ENCODE data around the gene STAT5B. TPM values are rescaled to one million over a fixed set of nuclear protein-coding genes. Genes with fewer than 3 reads are reported as not detected.

STAT5B gene
- total and polyA plus RNA-seq, 2 of the 8 experiments (the other 6 are each of a cell fraction or from before 2014, with no cell fraction given), result 35.3 to 52.6 TPM

- no peak overlapping the region for H3K18ac ChIP-seq (ENCODE audit: extremely low read depth, low read length)
- H3K4me2 ChIP-seq (ENCODE audit: insufficient read depth in 1 of 2, low read depth in 2 of 2, low read length in 2 of 2), result no peak overlapping the region
- peaks cover 4% of the 10 kb centered on the region; the same call in 1 of the 2 replicates for H3K23me2 ChIP-seq (ENCODE audit: low read depth, low read length)
- H3K4ac ChIP-seq (replicated peaks; ENCODE audit: insufficient read length, low read depth, low read length), result no peak overlapping the region
- no peak overlapping the region for H3K14ac ChIP-seq (ENCODE audit: insufficient read length)
- H2BK5ac ChIP-seq (ENCODE audit: low read depth, low read length), result no peak overlapping the region
- H4K20me1 ChIP-seq (replicated peaks in 1 of 2; ENCODE audit: control insufficient read depth in 1 of 2, insufficient read depth in 2 of 2, low read length in 2 of 2), result peaks cover 0 to 4% of the 10 kb centered on the region in 2 experiments
- H2AFZ ChIP-seq (ENCODE audit: low read length), result no peak overlapping the region
- H2BK20ac ChIP-seq (ENCODE audit: low read length), result no peak overlapping the region
- H3K79me2 ChIP-seq (ENCODE audit: control insufficient read depth in 1 of 2, insufficient read depth in 2 of 2, low read length in 2 of 2), result no peaks in the 10 kb centered on the region
- no peak overlapping the region for H4K5ac ChIP-seq (ENCODE audit: insufficient read length, low read depth, low read length)
- no peak overlapping the region for H4K91ac ChIP-seq (replicated peaks; ENCODE audit: insufficient read length, low read length)
- no peak overlapping the region for H2AK5ac ChIP-seq (ENCODE audit: low read depth, low read length)
- no peak overlapping the region for H3K9ac ChIP-seq (replicated peaks in 1 of 4; ENCODE audit: extremely low read depth in 1 of 4, low read depth in 3 of 4, low read length in 3 of 4)
- no peaks in the 10 kb centered on the region; the same call in 1 of the 2 replicates for H3K79me1 ChIP-seq (ENCODE audit: low read depth, low read length)
- no peaks in the 10 kb centered on the region for H3K9me3 ChIP-seq (ENCODE audit: insufficient read depth in 2 of 2, low read depth in 1 of 2, low read length in 1 of 2)
- H3K4me1 ChIP-seq (replicated peaks in 1 of 4; ENCODE audit: control insufficient read depth in 3 of 4, insufficient read depth in 4 of 4, low read length in 3 of 4), result no peaks in the 10 kb centered on the region
- no peak for DNase-seq (ENCODE audit: low read depth in 1 of 2, low spot score in 2 of 2)
- no peaks in the 10 kb centered on the region for H3K27me3 ChIP-seq (replicated peaks in 1 of 4; ENCODE audit: control insufficient read depth in 3 of 4, extremely low read depth in 1 of 4, insufficient read depth in 3 of 4, low read length in 3 of 4)
- H4K8ac ChIP-seq (ENCODE audit: extremely low read depth, insufficient read depth, low read length), result no peak overlapping the region
- H2BK120ac ChIP-seq (replicated peaks; ENCODE audit: low read depth, low read length), result no peak overlapping the region
- ChIA-PET POLR2A (ENCODE audit: partially characterized antibody) (no interaction called here), CTCF (ENCODE audit: partially characterized antibody) (interaction anchor here (0.7 to 4.5 kb wide), 5 partner anchors 11 to 179 kb away, joined by 3 to 53 read pairs (median 13); no protein-coding TSS in a partner anchor)
- no peak overlapping the region for H2BK12ac ChIP-seq (ENCODE audit: low read depth, low read length)
- H2BK15ac ChIP-seq (ENCODE audit: low read length), result no peak overlapping the region
- no peak for TF ChIP-seq E2F6 (IDR thresholded peaks at IDR 0.05)
- TF ChIP-seq EP300 (IDR thresholded peaks at IDR 0.05; ENCODE audit: borderline replicate concordance in 1 of 2, low read depth in 2 of 2, low read length in 2 of 2), result no peak
- TF ChIP-seq RAD21 (IDR thresholded peaks at IDR 0.05 in 1 of 2, conservative IDR thresholded peaks at IDR 0.05 in 1 of 2; ENCODE audit: low read depth in 2 of 2, low read length in 2 of 2), result no peak
- TF ChIP-seq RBBP5 (IDR thresholded peaks at IDR 0.05; ENCODE audit: borderline replicate concordance, low read depth, low read length), result no peak
- TF ChIP-seq GABPA (IDR thresholded peaks at IDR 0.05; ENCODE audit: borderline replicate concordance, insufficient read depth, low read length), result no peak
- no peak for TF ChIP-seq POLR2A (IDR thresholded peaks at IDR 0.05; ENCODE audit: control extremely low read depth in 1 of 2, low read depth in 2 of 2, low read length in 2 of 2)
- no peak for TF ChIP-seq EZH2 (IDR thresholded peaks at IDR 0.05; ENCODE audit: low read depth, low read length, severe bottlenecking)
- TF ChIP-seq CEBPB (IDR thresholded peaks at IDR 0.05; ENCODE audit: low read depth, low read length), result no peak
- TF ChIP-seq RXRA (IDR thresholded peaks at IDR 0.05; ENCODE audit: insufficient read depth, low read depth, low read length), result no peak
- TF ChIP-seq POLR2AphosphoS5 (IDR thresholded peaks at IDR 0.05; ENCODE audit: low read depth, low read length), result no peak
- no peak for TF ChIP-seq YY1 (IDR thresholded peaks at IDR 0.05; ENCODE audit: low read depth, low read length)
- no peak for TF ChIP-seq RNF2 (IDR thresholded peaks at IDR 0.05; ENCODE audit: borderline replicate concordance, low read depth, low read length, missing control alignments, poor library complexity, severe bottlenecking)
- no peak for TF ChIP-seq SP1 (IDR thresholded peaks at IDR 0.05; ENCODE audit: low read depth, low read length)
- H3K56ac ChIP-seq (replicated peaks; ENCODE audit: insufficient read length, low read depth, low read length), result no peak overlapping the region
- H3K4me3 ChIP-seq (ENCODE audit: extremely low read depth in 1 of 4, insufficient read depth in 2 of 4, low read depth in 3 of 4, low read length in 4 of 4), result no peak overlapping the region
- peaks cover 3 to 17% (median 8%) of the 10 kb centered on the region in 4 experiments; a peak in 7 of 8 replicates for H3K36me3 ChIP-seq (ENCODE audit: control insufficient read depth in 2 of 4, insufficient read depth in 4 of 4, low read length in 3 of 4)
- no peak for FAIRE-seq
- 94% methylated on average over 6 of the region's 6 CpGs; no CpG with 5 or more reads in 1 of the 2 experiments for WGBS, 2 experiments (ENCODE audit: extremely low coverage in 1 of 2, insufficient coverage in 1 of 2, insufficient read length in 1 of 2, insufficient replicate concordance in 2 of 2, low coverage in 1 of 2, low lambda C conversion rate in 2 of 2, missing lambda C conversion rate in 1 of 2)
- no peak overlapping the region for H3K23ac ChIP-seq (ENCODE audit: insufficient read length)
- H3K27ac ChIP-seq (ENCODE audit: low read depth, low read length), result no peak overlapping the region
These were observed 51.5 kb downstream of the STAT5B start for GRCh38 chr17:42224651-42225050.

All from H1 (cell line).